Ovary (tissue), 9 donors: Measurements from ENCODE around the gene SIT1. TPM values are rescaled to one million over a fixed set of nuclear protein-coding genes. Genes with fewer than 3 reads are reported as not detected.
A peak's percentile ranks its signal among the peaks of the same experiment; 100 is the strongest.

Source experiments
- DNase-seq, 5 donors: peaks; one replicate each; pipeline ENCODE4 v3.0.0-alpha.2; 2019 to 2020
- H3K27ac ChIP-seq, 2 donors: fragments of 200-600 bp; one replicate each; pipeline versions ENCODE4 v1.5.1 to v1.8.0; 2019 to 2022
- H3K27me3 ChIP-seq: fragments of 200-600 bp; one replicate; pipeline ENCODE4 v1.8.0; 2022
- H3K36me3 ChIP-seq: fragments of 200-600 bp; sonication (generic); one replicate; pipeline ENCODE4 v1.5.1; 2019
- H3K4me1 ChIP-seq: one replicate; pipeline ENCODE4 v1.8.1; 2013; ENCODE audit warnings: mild to moderate bottlenecking, moderate library complexity; ENCODE audit not compliant: insufficient read depth
- H3K4me3 ChIP-seq: fragments of 200-600 bp; sonication (generic); one replicate; pipeline ENCODE4 v1.5.1; 2017
- H3K9me3 ChIP-seq, 2 donors: fragments of 200-600 bp in 1 of 2; sonication (generic) in 1 of 2; one replicate each; pipeline versions ENCODE4 v1.5.1 to v1.8.1; 2013 to 2019; ENCODE audit warnings: mild to moderate bottlenecking in 1 of 2, moderate library complexity in 1 of 2
- CTCF ChIP-seq, 3 donors: fragments of 450-650 bp in 2 of 3; fragments of 200-600 bp in 1 of 3; IDR thresholded peaks; one replicate each; pipeline versions ENCODE4 v1.5.1 to v1.8.0; 2016 to 2022; ENCODE audit warnings: antibody characterized with exemption in 3 of 3, mild to moderate bottlenecking in 1 of 3
- EP300 ChIP-seq: sonication (generic); formaldehyde crosslinking; IDR thresholded peaks from one replicate; pipeline ENCODE4 v1.6.1; 2017; ENCODE audit warnings: antibody characterized with exemption
- POLR2A ChIP-seq: fragments of 450-650 bp; IDR thresholded peaks from one replicate; pipeline ENCODE4 v1.6.1; 2017; ENCODE audit warnings: antibody characterized with exemption, mild to moderate bottlenecking, moderate library complexity
- WGBS, 3 donors: extraction: QIAGEN DNeasy Blood & Tissue Kit in 1 of 3; methylation state at CpG; one replicate each; pipeline versions ENCODE4 v1.1.5 to v1.1.7; 2013 to 2017; 5-methylcytosine and 5-hydroxymethylcytosine counted together
- intact Hi-C, 4 donors: fragments of 100-400 bp; cut with DNase I; formaldehyde crosslinking; loops; one replicate each; pipeline versions ENCODE4 v1.11.0 to v1.15.1; 2022 to 2023
- polyA plus RNA-seq, 2 donors: library from polyadenylated mRNA; stranded (reverse); fragments of 200-250 nt in 1 of 2; fragments of 350-450 nt in 1 of 2; fragmentation: Illumina TruSeq in 1 of 2; extraction: RNeasy Lipid Tissue Mini Kit (QIAGEN cat#74804) in 1 of 2; gene quantifications; one replicate each; pipeline ENCODE4 v1.2.3, GENCODE V29; 2013 to 2014
- total RNA-seq, 7 donors: library from RNA; depleted of rRNA in 2 of 7; stranded (reverse); fragments of >200 nt in 2 of 7; fragmentation: NEBNext Ultra II Directional in 3 of 7; extraction: Animal tissue kit (Norgen Biotek cat#: 25700) in 3 of 7; gene quantifications; one replicate each; pipeline versions ENCODE4 v1.1.0 to v1.2.4, GENCODE V29; 2016 to 2023
- donor health status: DM: no; HTN: no; CAD: no; lungs with moderate emphysema.
- donor health status: DM: no; HTN: no; CAD: no.
- donor health status: Bipolar disorder and iron deficiency.
- donor health status: DM: yes; HTN: yes; CAD: no.
- donor health status: DM: no; HTN: no; CAD: no.
- donor health status: DM: yes; HTN: yes; CAD: no.

The SIT1 gene
- total and polyA plus RNA-seq, 9 donors = 0.20 to 0.82 (median 0.56) TPM; not detected in 3

GRCh38 chr9:35686222-35687203 lies 35.8 kb upstream of the SIT1 start:
- intact Hi-C loops = no loop called here
- H3K9me3 ChIP-seq = no peaks in the 10 kb centered on the region
- WGBS, 3 donors = 28 to 41% (median 35%) methylated on average over 11 of the region's 11 CpGs
- no peaks in the 10 kb centered on the region for H3K27me3 ChIP-seq
- peaks cover 15% of the 10 kb centered on the region for H3K4me1 ChIP-seq
- H3K4me3 ChIP-seq = peak overlapping the region; percentile 66
- no peaks in the 10 kb centered on the region for H3K36me3 ChIP-seq
- DNase-seq = no peak
- H3K27ac ChIP-seq = peak overlapping the region in 1 of 2 donors; percentile 50
- no peak for TF ChIP-seq EP300
- TF ChIP-seq POLR2A = no peak
- no peak for TF ChIP-seq CTCF (IDR thresholded peaks at IDR 0.05)

- Histone ChIP-seq H3K9me3 (no peaks in the 10 kb centered on the region), H3K4me1 (peaks cover 17% of the 10 kb centered on the region), H3K27me3 (no peaks in the 10 kb centered on the region), H3K36me3 (no peaks in the 10 kb centered on the region), H3K27ac (no peak overlapping the region), H3K4me3 (no peak overlapping the region)
- 38 to 46% (median 44%) methylated on average over 13 of the region's 13 CpGs for WGBS, 3 donors
- intact Hi-C loops = no loop called here
- TF ChIP-seq EP300 (no peak), POLR2A (no peak), CTCF (IDR thresholded peaks at IDR 0.05) (no peak)
- DNase-seq = no peak
Observed at GRCh38 chr9:35685506-35685905, 34.8 kb upstream of the SIT1 start.

GRCh38 chr9:35684921-35685320 lies 34.2 kb upstream of the SIT1 start:
- no peak overlapping the region for H3K4me3 ChIP-seq
- intact Hi-C loops = no loop called here
- no peaks in the 10 kb centered on the region for H3K36me3 ChIP-seq
- 83 to 93% (median 90%) methylated on average over 10 of the region's 10 CpGs for WGBS, 3 donors
- no peak for DNase-seq
- no peak for TF ChIP-seq POLR2A
- TF ChIP-seq EP300 = no peak
- no peak for TF ChIP-seq CTCF (IDR thresholded peaks at IDR 0.05)
- H3K27me3 ChIP-seq = no peaks in the 10 kb centered on the region
- no peaks in the 10 kb centered on the region for H3K9me3 ChIP-seq
- H3K27ac ChIP-seq = no peak overlapping the region
- peaks cover 18% of the 10 kb centered on the region for H3K4me1 ChIP-seq

- Histone ChIP-seq H3K27ac (no peak overlapping the region), H3K27me3 (no peaks in the 10 kb centered on the region), H3K4me3 (no peak overlapping the region), H3K4me1 (peaks cover 13% of the 10 kb centered on the region), H3K9me3 (no peaks in the 10 kb centered on the region), H3K36me3 (no peaks in the 10 kb centered on the region)
- intact Hi-C loops = no loop called here
- DNase-seq = no peak
- 49 to 56% (median 56%) methylated on average over 2 of the region's 2 CpGs for WGBS, 3 donors
- no peak for TF ChIP-seq CTCF (IDR thresholded peaks at IDR 0.05)
- no peak for TF ChIP-seq EP300
- no peak for TF ChIP-seq POLR2A
Observed at GRCh38 chr9:35683323-35683722, 32.6 kb upstream of the SIT1 start.
